WTC11 (cell line): ENCODE data around the gene DOCK1. TPM values are rescaled to one million over a fixed set of nuclear protein-coding genes. Genes with fewer than 3 reads are reported as not detected.

Experiments used
- ATAC-seq: fragments of 200-7000 bp; cut with Tn5 transposase; 2 replicates; pipeline ENCODE4 v1.10.0; 2021; ENCODE audit warnings: mild to moderate bottlenecking, moderate library complexity
- CTCF ChIA-PET: fragments of 300-600 bp; sonication (Branson Sonifier 250); formaldehyde crosslinking; loops from one replicate; lab custom pipeline; 2021; ENCODE audit warnings: antibody characterized with exemption; lab: Charles Lee
- POLR2A ChIA-PET: fragments of 350-600 bp; sonication (Branson Sonifier 250); formaldehyde crosslinking; loops from one replicate; lab custom pipeline; 2021; ENCODE audit warnings: antibody characterized with exemption; lab: Charles Lee
- DNase-seq: peaks from one replicate; pipeline ENCODE4 v3.0.0; 2021; ENCODE audit warnings: low spot score
- H3K27ac Mint-ChIP-seq: 2 replicates; pipeline ENCODE4 v1.8.0; 2021; ENCODE audit warnings: mixed read lengths
- H3K27me3 Mint-ChIP-seq: 2 replicates; pipeline ENCODE4 v1.8.0; 2021; ENCODE audit warnings: low read depth, mild to moderate bottlenecking, moderate library complexity, mixed read lengths
- H3K36me3 Mint-ChIP-seq: 2 replicates; pipeline ENCODE4 v1.8.0; 2021; ENCODE audit warnings: mixed read lengths
- H3K4me1 Mint-ChIP-seq: 2 replicates; pipeline ENCODE4 v1.8.0; 2022; ENCODE audit warnings: mixed read lengths
- H3K4me3 Mint-ChIP-seq: 2 replicates; pipeline ENCODE4 v1.8.0; 2021; ENCODE audit warnings: mild to moderate bottlenecking, moderate library complexity, mixed read lengths
- H3K9me3 Mint-ChIP-seq: 2 replicates; pipeline ENCODE4 v1.8.0; 2021; ENCODE audit warnings: mixed read lengths
- ATF1 ChIP-seq: sonication (generic); formaldehyde crosslinking; IDR thresholded peaks from 2 replicates; pipeline ENCODE4 v1.8.1; 2023; ENCODE audit warnings: mild to moderate bottlenecking, moderate library complexity, missing genetic modification reagents
- CBFB ChIP-seq: sonication (generic); formaldehyde crosslinking; IDR thresholded peaks from 2 replicates; pipeline ENCODE4 v1.8.1; 2022; ENCODE audit warnings: mild to moderate bottlenecking, low read depth, missing genetic modification reagents
- CREB1 ChIP-seq: sonication (generic); formaldehyde crosslinking; IDR thresholded peaks from 2 replicates; pipeline ENCODE4 v1.8.0; 2023; ENCODE audit warnings: mild to moderate bottlenecking, missing genetic modification reagents
- E2F4 ChIP-seq: sonication (generic); formaldehyde crosslinking; IDR thresholded peaks from 2 replicates; pipeline ENCODE4 v1.8.1; 2022; ENCODE audit warnings: low read depth, mild to moderate bottlenecking, moderate library complexity, missing genetic modification reagents, borderline replicate concordance
- EMX1 ChIP-seq: fragments of 250-450 bp; sonication (Bioruptor Pico); IDR thresholded peaks from 2 replicates; pipeline ENCODE4 v1.8.0; 2021; ENCODE audit warnings: mild to moderate bottlenecking
- FOXJ3 ChIP-seq: sonication (generic); formaldehyde crosslinking; IDR thresholded peaks from 2 replicates; pipeline ENCODE4 v1.9.0; 2021; ENCODE audit warnings: missing genetic modification reagents, mild to moderate bottlenecking, borderline replicate concordance
- GABPB1 ChIP-seq: sonication (generic); formaldehyde crosslinking; IDR thresholded peaks from 2 replicates; pipeline ENCODE4 v1.8.1; 2023; ENCODE audit warnings: mild to moderate bottlenecking, missing genetic modification reagents
- HMGA2 ChIP-seq: fragments of 250-450 bp; sonication (Bioruptor Pico); IDR thresholded peaks from 2 replicates; pipeline ENCODE4 v1.4.0; 2021; ENCODE audit warnings: mild to moderate bottlenecking, moderate library complexity
- KAT7 ChIP-seq: sonication (generic); formaldehyde crosslinking; IDR thresholded peaks from 2 replicates; pipeline ENCODE4 v1.8.1; 2023; ENCODE audit warnings: missing genetic modification reagents, mild to moderate bottlenecking, borderline replicate concordance
- NFYB ChIP-seq: sonication (generic); formaldehyde crosslinking; conservative IDR thresholded peaks from 2 replicates; pipeline ENCODE4 v1.8.0; 2022; ENCODE audit warnings: low read depth, missing genetic modification reagents
- NR1H2 ChIP-seq: sonication (generic); formaldehyde crosslinking; IDR thresholded peaks from 2 replicates; pipeline ENCODE4 v1.9.0; 2021; ENCODE audit warnings: mild to moderate bottlenecking, moderate library complexity, missing genetic modification reagents
- NR2C2 ChIP-seq: sonication (generic); formaldehyde crosslinking; IDR thresholded peaks from 2 replicates; pipeline ENCODE4 v1.8.0; 2022; ENCODE audit warnings: mild to moderate bottlenecking, missing genetic modification reagents
- NR3C1 ChIP-seq: sonication (generic); formaldehyde crosslinking; conservative IDR thresholded peaks from 2 replicates; pipeline ENCODE4 v1.8.1; 2023; ENCODE audit warnings: low read depth, mild to moderate bottlenecking, missing genetic modification reagents
- PRRX2 ChIP-seq: fragments of 250-450 bp; sonication (Bioruptor Pico); IDR thresholded peaks from 2 replicates; pipeline ENCODE4 v1.8.0; 2021; ENCODE audit warnings: mild to moderate bottlenecking
- ZBTB43 ChIP-seq: sonication (generic); formaldehyde crosslinking; IDR thresholded peaks from 2 replicates; pipeline ENCODE4 v1.8.1; 2023; ENCODE audit warnings: mild to moderate bottlenecking, missing genetic modification reagents
- ZNF121 ChIP-seq: sonication (generic); formaldehyde crosslinking; IDR thresholded peaks from 2 replicates; pipeline ENCODE4 v1.8.0; 2023; ENCODE audit warnings: missing genetic modification reagents
- ZNF138 ChIP-seq: sonication (generic); formaldehyde crosslinking; conservative IDR thresholded peaks from 2 replicates; pipeline ENCODE4 v1.8.1; 2022; ENCODE audit warnings: mild to moderate bottlenecking, moderate library complexity, missing genetic modification reagents
- ZNF232 ChIP-seq: sonication (generic); formaldehyde crosslinking; IDR thresholded peaks from 2 replicates; pipeline ENCODE4 v1.8.0; 2022; ENCODE audit warnings: mild to moderate bottlenecking, missing genetic modification reagents
- ZNF263 ChIP-seq: sonication (generic); formaldehyde crosslinking; IDR thresholded peaks from 2 replicates; pipeline ENCODE4 v1.8.1; 2022; ENCODE audit warnings: low read depth, mild to moderate bottlenecking, moderate library complexity, missing genetic modification reagents
- ZNF396 ChIP-seq: fragments of 250-450 bp; sonication (Bioruptor Pico); IDR thresholded peaks from 2 replicates; pipeline ENCODE4 v1.8.0; 2021; ENCODE audit warnings: mild to moderate bottlenecking, moderate library complexity, borderline replicate concordance
- ZNF512 ChIP-seq: sonication (generic); formaldehyde crosslinking; IDR thresholded peaks from 2 replicates; pipeline ENCODE4 v1.8.1; 2022; ENCODE audit warnings: missing genetic modification reagents, borderline replicate concordance
- total RNA-seq: library from RNA; stranded (reverse); gene quantifications from 3 replicates; pipeline ENCODE4 v1.2.3, GENCODE V29; 2021
- TF ChIP-seq, protein P1 (sequence below): fragments of 250-450 bp; sonication (Bioruptor Pico); IDR thresholded peaks from 2 replicates; pipeline ENCODE4 v1.9.0; 2021; ENCODE audit warnings: moderate library complexity, mild to moderate bottlenecking, inconsistent platforms, borderline replicate concordance
- TF ChIP-seq, protein P2 (sequence below): fragments of 250-450 bp; sonication (Bioruptor Pico); IDR thresholded peaks from 2 replicates; pipeline ENCODE4 v1.8.0; 2021; ENCODE audit warnings: mild to moderate bottlenecking
- TF ChIP-seq, protein P3 (sequence below): sonication (generic); formaldehyde crosslinking; IDR thresholded peaks from 2 replicates; pipeline ENCODE4 v1.8.1; 2023; ENCODE audit warnings: mild to moderate bottlenecking, missing genetic modification reagents, moderate library complexity
- TF ChIP-seq, protein P4 (sequence below): sonication (generic); formaldehyde crosslinking; IDR thresholded peaks from 2 replicates; pipeline ENCODE4 v1.8.0; 2023; ENCODE audit warnings: mild to moderate bottlenecking, missing genetic modification reagents

Gene DOCK1
- total RNA-seq, 1 experiment from 2014 or later = 52.1 TPM

- ATAC-seq = peak; percentile 73
- Mint-ChIP-seq H3K4me1 (peaks cover 15% of the 10 kb centered on the region), H3K4me3 (no peak overlapping the region), H3K27ac (peak overlapping the region; percentile 25; the same call in 1 of the 2 replicates), H3K27me3 (no peaks in the 10 kb centered on the region), H3K9me3 (no peaks in the 10 kb centered on the region), H3K36me3 (peaks cover 4% of the 10 kb centered on the region)
- CTCF ChIA-PET = no interaction called here
- TF ChIP-seq, protein P1, sequence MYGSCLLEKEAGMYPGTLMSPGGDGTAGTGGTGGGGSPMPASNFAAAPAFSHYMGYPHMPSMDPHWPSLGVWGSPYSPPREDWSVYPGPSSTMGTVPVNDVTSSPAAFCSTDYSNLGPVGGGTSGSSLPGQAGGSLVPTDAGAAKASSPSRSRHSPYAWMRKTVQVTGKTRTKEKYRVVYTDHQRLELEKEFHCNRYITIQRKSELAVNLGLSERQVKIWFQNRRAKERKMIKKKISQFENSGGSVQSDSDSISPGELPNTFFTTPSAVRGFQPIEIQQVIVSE (CRISPR knock-in tag) = no peak
- TF ChIP-seq FOXJ3 (CRISPR knock-in tag) = no peak
- TF ChIP-seq ZBTB43 (CRISPR knock-in tag) = no peak
- no peak for TF ChIP-seq ZNF121 (CRISPR knock-in tag)
- TF ChIP-seq E2F4 = no peak
- no peak for TF ChIP-seq NR1H2
- no peak for TF ChIP-seq CREB1 (CRISPR knock-in tag)
- TF ChIP-seq NR2C2 (CRISPR knock-in tag) = no peak
- TF ChIP-seq CBFB = no peak
- TF ChIP-seq ATF1 (CRISPR knock-in tag) = no peak
- TF ChIP-seq EMX1 = no peak
- TF ChIP-seq HMGA2 (CRISPR knock-in tag) = no peak
- TF ChIP-seq ZNF263 (CRISPR knock-in tag) = no peak
- no peak for TF ChIP-seq PRRX2 (CRISPR knock-in tag)
- no peak for TF ChIP-seq NR3C1 (CRISPR knock-in tag)
- POLR2A ChIA-PET = no interaction called here
- DNase-seq = no peak
Observed at GRCh38 chr10:127142136-127142535, 236.9 kb downstream of the DOCK1 start.

GRCh38 chr10:127142856-127143255 lies 237.6 kb downstream of the DOCK1 start:
- no peaks in the 10 kb centered on the region for H3K9me3 Mint-ChIP-seq
- H3K4me1 Mint-ChIP-seq = peaks cover 15% of the 10 kb centered on the region
- POLR2A ChIA-PET = no interaction called here
- ATAC-seq (no peak), DNase-seq (no peak)
- no peak overlapping the region for H3K4me3 Mint-ChIP-seq
- no peak overlapping the region for H3K27ac Mint-ChIP-seq
- CTCF ChIA-PET = no interaction called here
- H3K27me3 Mint-ChIP-seq = no peaks in the 10 kb centered on the region
- peaks cover 4% of the 10 kb centered on the region for H3K36me3 Mint-ChIP-seq
- TF ChIP-seq ZNF232 (no peak), ATF1 (CRISPR knock-in tag) (no peak), HMGA2 (CRISPR knock-in tag) (no peak), ZBTB43 (CRISPR knock-in tag) (no peak), CREB1 (CRISPR knock-in tag) (no peak), NR2C2 (CRISPR knock-in tag) (no peak), NR1H2 (no peak), GABPB1 (CRISPR knock-in tag) (no peak), ZNF512 (CRISPR knock-in tag) (no peak), CBFB (no peak), KAT7 (no peak), NFYB (CRISPR knock-in tag) (no peak), ZNF138 (no peak), ZNF396 (CRISPR knock-in tag) (no peak)
- TF ChIP-seq, protein P2, sequence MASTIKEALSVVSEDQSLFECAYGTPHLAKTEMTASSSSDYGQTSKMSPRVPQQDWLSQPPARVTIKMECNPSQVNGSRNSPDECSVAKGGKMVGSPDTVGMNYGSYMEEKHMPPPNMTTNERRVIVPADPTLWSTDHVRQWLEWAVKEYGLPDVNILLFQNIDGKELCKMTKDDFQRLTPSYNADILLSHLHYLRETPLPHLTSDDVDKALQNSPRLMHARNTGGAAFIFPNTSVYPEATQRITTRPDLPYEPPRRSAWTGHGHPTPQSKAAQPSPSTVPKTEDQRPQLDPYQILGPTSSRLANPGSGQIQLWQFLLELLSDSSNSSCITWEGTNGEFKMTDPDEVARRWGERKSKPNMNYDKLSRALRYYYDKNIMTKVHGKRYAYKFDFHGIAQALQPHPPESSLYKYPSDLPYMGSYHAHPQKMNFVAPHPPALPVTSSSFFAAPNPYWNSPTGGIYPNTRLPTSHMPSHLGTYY (CRISPR knock-in tag) = no peak
- TF ChIP-seq, protein P3, sequence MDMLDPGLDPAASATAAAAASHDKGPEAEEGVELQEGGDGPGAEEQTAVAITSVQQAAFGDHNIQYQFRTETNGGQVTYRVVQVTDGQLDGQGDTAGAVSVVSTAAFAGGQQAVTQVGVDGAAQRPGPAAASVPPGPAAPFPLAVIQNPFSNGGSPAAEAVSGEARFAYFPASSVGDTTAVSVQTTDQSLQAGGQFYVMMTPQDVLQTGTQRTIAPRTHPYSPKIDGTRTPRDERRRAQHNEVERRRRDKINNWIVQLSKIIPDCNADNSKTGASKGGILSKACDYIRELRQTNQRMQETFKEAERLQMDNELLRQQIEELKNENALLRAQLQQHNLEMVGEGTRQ = no peak
- TF ChIP-seq, protein P4, sequence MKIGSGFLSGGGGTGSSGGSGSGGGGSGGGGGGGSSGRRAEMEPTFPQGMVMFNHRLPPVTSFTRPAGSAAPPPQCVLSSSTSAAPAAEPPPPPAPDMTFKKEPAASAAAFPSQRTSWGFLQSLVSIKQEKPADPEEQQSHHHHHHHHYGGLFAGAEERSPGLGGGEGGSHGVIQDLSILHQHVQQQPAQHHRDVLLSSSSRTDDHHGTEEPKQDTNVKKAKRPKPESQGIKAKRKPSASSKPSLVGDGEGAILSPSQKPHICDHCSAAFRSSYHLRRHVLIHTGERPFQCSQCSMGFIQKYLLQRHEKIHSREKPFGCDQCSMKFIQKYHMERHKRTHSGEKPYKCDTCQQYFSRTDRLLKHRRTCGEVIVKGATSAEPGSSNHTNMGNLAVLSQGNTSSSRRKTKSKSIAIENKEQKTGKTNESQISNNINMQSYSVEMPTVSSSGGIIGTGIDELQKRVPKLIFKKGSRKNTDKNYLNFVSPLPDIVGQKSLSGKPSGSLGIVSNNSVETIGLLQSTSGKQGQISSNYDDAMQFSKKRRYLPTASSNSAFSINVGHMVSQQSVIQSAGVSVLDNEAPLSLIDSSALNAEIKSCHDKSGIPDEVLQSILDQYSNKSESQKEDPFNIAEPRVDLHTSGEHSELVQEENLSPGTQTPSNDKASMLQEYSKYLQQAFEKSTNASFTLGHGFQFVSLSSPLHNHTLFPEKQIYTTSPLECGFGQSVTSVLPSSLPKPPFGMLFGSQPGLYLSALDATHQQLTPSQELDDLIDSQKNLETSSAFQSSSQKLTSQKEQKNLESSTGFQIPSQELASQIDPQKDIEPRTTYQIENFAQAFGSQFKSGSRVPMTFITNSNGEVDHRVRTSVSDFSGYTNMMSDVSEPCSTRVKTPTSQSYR (CRISPR knock-in tag) = no peak
